ENCODE results near the gene POU2F2.

DNA sequence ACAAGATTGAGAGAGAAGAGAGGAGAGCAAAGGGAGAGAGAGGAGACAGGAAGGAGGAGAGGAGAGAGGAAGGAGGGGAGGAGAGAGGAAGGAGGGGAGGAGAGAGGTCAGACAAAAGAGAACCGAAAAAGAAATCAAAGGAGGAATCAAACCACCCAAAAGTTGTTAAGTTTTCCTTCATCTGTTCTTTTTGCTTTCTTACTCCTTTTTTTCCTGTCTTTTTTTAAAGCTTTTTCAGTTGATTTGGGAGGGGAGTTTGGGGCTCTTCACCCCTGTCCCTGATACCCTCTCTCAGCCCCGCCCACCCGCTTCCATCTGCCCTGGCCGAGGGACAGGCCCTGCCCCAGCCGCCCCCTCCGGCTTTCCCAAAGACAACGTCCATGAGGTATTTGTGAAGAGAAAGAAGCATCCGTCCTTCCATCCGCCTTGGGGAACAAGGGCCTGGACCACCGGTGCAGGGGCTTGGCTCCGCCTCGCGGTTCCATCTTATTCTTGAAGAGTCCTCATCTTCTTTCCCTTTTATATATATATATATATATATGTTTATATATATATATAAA is 43.0 kb downstream of the POU2F2 start:
- TF ChIP-seq, protein P1, sequence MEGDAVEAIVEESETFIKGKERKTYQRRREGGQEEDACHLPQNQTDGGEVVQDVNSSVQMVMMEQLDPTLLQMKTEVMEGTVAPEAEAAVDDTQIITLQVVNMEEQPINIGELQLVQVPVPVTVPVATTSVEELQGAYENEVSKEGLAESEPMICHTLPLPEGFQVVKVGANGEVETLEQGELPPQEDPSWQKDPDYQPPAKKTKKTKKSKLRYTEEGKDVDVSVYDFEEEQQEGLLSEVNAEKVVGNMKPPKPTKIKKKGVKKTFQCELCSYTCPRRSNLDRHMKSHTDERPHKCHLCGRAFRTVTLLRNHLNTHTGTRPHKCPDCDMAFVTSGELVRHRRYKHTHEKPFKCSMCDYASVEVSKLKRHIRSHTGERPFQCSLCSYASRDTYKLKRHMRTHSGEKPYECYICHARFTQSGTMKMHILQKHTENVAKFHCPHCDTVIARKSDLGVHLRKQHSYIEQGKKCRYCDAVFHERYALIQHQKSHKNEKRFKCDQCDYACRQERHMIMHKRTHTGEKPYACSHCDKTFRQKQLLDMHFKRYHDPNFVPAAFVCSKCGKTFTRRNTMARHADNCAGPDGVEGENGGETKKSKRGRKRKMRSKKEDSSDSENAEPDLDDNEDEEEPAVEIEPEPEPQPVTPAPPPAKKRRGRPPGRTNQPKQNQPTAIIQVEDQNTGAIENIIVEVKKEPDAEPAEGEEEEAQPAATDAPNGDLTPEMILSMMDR (IDR thresholded peaks at IDR 0.05) = no peak
- TF ChIP-seq POLR2A (IDR thresholded peaks at IDR 0.05) = no peak
